Bronchial epithelial cell (primary cell): ENCODE data around the gene PHF11. TPM values are rescaled to one million over a fixed set of nuclear protein-coding genes. Genes with fewer than 3 reads are reported as not detected.

Experiments used
- DNase-seq: peaks from one replicate; pipeline ENCODE4 v3.0.0-alpha.2; 2010; ENCODE audit warnings: low read depth
- FAIRE-seq: peaks from 2 replicates; lab custom pipeline; 2011; peaks lifted over from hg19 to GRCh38; lab: Jason Lieb, UNC
- H3K27me3 ChIP-seq: 2 replicates; pipeline ENCODE4 v1.5.1; 2011; ENCODE audit warnings: low read length; ENCODE audit not compliant: control insufficient read depth, insufficient read depth
- H3K36me3 ChIP-seq: 2 replicates; pipeline ENCODE4 v1.5.1; 2011; ENCODE audit warnings: low read length; ENCODE audit not compliant: control insufficient read depth, insufficient read depth
- H3K4me3 ChIP-seq: 2 replicates; pipeline ENCODE4 v1.5.1; 2011; ENCODE audit warnings: mild to moderate bottlenecking, low read depth, low read length, control low read depth
- CTCF ChIP-seq: IDR thresholded peaks from 2 replicates; pipeline ENCODE4 v1.5.1; 2011; ENCODE audit warnings: mild to moderate bottlenecking, moderate library complexity, low read length, control low read depth, inconsistent platforms; ENCODE audit not compliant: insufficient read depth, severe bottlenecking
- total RNA-seq: library from RNA; depleted of rRNA; stranded (reverse); fragments of >200 nt; gene quantifications from 2 replicates; pipeline ENCODE4 v1.2.1, GENCODE V29; 2014

PHF11 gene
- total RNA-seq, 1 donor from 2014 or later: 7.9 TPM

- no peak for FAIRE-seq
- peaks cover 3% of the 10 kb centered on the region for H3K36me3 ChIP-seq
These were observed 53.5 kb downstream of the PHF11 start for GRCh38 chr13:49549289-49549688.

GRCh38 chr13:49550942-49551644, 55.3 kb downstream of the PHF11 start:
- no peak for FAIRE-seq

More at GRCh38 chr13:49549289-49549688, 53.5 kb downstream of the PHF11 start:
- Histone ChIP-seq H3K27me3 (no peaks in the 10 kb centered on the region), H3K4me3 (no peak overlapping the region)
- TF ChIP-seq CTCF: peak; percentile 14
- no peak for DNase-seq

GRCh38 chr13:49553888-49554287, 58.1 kb downstream of the PHF11 start:
- TF ChIP-seq CTCF: no peak
- Histone ChIP-seq H3K4me3 (no peak overlapping the region), H3K27me3 (no peaks in the 10 kb centered on the region), H3K36me3 (peaks cover 3% of the 10 kb centered on the region)
- no peak for FAIRE-seq
- no peak for DNase-seq

More at GRCh38 chr13:49550942-49551644, 55.3 kb downstream of the PHF11 start:
- no peak for DNase-seq
- H3K4me3 ChIP-seq: no peak overlapping the region
- no peaks in the 10 kb centered on the region for H3K27me3 ChIP-seq
- peaks cover 3% of the 10 kb centered on the region for H3K36me3 ChIP-seq
- TF ChIP-seq CTCF: no peak

GRCh38 chr13:49554387-49554786, 58.6 kb downstream of the PHF11 start:
- no peak for TF ChIP-seq CTCF
- FAIRE-seq (no peak), DNase-seq (no peak)
- H3K36me3 ChIP-seq: peaks cover 3% of the 10 kb centered on the region
- no peaks in the 10 kb centered on the region for H3K27me3 ChIP-seq
- H3K4me3 ChIP-seq: no peak overlapping the region

- no peak overlapping the region for H3K4me3 ChIP-seq
- H3K36me3 ChIP-seq: no peaks in the 10 kb centered on the region
- DNase-seq: no peak
- FAIRE-seq: no peak
- no peak for TF ChIP-seq CTCF
- H3K27me3 ChIP-seq: no peaks in the 10 kb centered on the region
These were observed 63.3 kb downstream of the PHF11 start for GRCh38 chr13:49559006-49559405.
